HG03280 (cell line): ENCODE measurements around the gene SEMA4D.

Experiments used
- ATAC-seq: cut with Tn5 transposase; IDR thresholded peaks from one replicate; pipeline ENCODE4 v1.9.1; 2021; ENCODE audit warnings: mild to moderate bottlenecking, moderate library complexity; ENCODE audit not compliant: unreplicated experiment

Gene SEMA4D

DNA sequence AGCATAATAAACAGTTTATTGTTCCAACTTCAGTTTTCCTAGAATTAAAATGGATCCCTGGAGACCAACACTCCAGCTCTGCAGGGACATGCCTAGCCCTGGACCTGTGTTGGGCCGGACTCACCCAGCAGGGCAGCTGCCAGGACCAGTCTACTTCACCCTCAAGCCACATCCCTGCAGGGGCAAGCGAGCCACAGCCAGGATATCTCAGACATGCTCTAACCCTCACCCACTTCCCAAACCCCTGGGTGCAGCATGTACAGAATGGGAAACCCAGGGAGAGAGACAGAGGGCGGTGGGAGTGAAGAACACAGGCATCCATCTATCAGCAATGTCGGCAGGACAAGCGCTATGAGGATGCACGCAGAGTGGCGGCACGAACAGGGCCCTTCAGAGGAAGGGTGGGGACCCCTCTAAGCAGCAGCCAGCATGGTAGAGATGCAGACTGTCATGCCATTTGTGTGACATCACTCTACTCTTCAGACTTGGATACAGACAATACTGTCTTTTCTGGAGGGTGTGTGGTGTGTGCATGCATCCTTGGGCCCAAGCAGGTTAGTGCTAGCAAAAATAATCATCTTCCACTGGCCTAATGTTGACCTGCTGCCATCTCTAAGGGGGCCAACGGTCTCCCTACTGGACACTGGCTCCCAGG, 83.1 kb downstream of the SEMA4D start:
- no peak for ATAC-seq

GRCh38 chr9:89413963-89414638, 83.8 kb downstream of the SEMA4D start:
- ATAC-seq, result no peak

DNA sequence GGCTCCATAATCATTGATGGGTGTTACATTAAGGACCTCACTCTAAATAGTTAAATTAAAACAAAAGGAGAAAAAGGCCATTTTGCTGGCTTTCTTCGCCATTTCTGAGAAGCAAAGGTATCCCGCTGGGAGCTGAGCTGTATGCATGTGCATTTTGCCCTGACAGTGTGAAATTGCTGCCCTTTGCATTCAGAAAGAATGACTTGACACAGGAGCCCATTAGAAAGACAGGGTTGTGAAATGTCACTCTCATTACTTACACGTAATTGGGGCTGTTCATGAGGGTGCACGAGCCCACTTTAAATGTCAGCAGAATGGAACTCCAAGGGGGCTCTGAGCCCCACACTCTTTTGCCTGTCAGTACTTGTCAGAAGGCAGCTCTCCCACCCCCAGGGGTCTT, 85.0 kb downstream of the SEMA4D start:
- no peak for ATAC-seq

DNA sequence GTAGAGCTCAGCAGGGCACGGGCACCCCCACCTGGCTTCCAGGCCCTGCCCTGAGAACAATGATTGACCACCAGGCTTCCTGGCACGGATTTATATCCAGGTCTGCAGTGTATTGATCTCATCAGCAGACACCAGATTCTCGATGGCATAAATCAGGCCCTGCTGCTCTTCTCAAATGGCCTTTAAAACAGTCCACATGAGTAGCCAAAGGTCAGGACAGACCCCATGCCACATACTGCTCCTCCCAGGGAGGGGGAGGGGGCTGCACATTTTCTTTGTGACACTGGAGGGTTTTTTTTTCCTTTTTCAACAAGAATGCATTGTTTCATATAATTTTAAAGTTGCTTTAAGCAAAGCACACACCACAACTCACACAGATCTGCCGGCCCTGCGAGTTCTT, 85.4 kb downstream of the SEMA4D start:
- ATAC-seq, result no peak

GRCh38 chr9:89411759-89412158, 86.2 kb downstream of the SEMA4D start:
- no peak for ATAC-seq

- ATAC-seq, result peak; percentile 46
These were observed 87.1 kb downstream of the SEMA4D start for GRCh38 chr9:89410641-89411350.

DNA sequence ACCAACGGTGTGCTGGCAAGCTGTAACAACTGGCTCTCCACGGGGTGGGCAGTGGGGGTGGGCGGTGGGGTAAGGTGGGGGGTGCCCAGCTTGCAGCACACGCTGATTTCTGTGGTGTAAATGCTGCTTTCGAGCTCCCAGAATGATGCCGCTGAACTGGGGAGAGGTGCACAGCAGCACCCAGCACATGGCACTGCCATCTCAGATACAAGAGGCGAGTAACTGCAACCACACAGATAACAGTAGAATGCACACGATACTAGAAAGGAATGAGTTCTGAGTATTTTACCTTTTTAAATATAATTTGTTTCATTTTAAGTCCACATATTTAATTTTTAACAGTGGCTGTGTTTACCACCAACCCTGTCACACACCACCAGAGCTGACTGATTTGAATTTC, 87.9 kb downstream of the SEMA4D start:
- ATAC-seq, result no peak

DNA sequence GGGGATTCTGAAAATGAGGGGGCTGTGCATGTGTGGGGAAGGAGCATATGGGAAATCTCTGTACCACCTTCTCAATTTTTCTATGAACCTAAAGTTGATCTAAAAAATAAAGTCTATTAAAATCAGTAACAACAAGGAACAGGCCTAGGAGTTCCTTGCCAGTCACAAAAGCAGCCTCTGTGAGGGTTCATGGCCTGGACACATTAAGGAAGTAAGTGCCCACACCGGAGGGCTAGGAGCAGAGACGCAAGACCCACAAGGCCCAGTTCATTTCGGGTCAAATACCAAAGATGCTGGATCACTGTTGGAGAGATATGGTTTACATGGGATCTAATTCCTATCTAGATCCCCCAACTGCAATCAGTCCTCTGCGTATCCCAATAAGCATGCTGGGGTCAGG, 88.4 kb downstream of the SEMA4D start:
- ATAC-seq, result no peak

GRCh38 chr9:89408628-89409101, 89.2 kb downstream of the SEMA4D start:
- no peak for ATAC-seq

GRCh38 chr9:89407070-89407469, 90.8 kb downstream of the SEMA4D start:
- no peak for ATAC-seq

GRCh38 chr9:89405826-89406225, 92.1 kb downstream of the SEMA4D start:
- peak; percentile 50 for ATAC-seq

DNA sequence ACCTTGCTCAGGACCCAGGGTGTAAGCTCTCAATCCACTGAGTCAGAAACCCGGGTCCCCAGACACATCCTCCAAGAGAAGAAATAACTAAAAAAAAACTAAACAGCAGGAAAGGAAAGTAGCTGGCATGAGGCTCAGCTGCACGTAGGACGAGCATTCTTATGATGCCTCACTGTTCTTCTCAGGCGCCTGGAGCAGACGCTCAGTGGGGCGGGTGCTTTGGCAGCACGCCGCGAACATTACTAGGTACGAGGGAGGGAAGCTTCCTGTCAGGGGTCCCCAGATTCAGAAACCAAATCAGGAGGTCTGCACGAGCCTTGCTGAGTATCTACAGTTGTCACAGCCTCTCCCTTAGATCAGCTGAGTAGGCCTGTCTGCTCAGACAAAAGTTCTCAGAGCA, 93.8 kb downstream of the SEMA4D start:
- ATAC-seq, result no peak

DNA sequence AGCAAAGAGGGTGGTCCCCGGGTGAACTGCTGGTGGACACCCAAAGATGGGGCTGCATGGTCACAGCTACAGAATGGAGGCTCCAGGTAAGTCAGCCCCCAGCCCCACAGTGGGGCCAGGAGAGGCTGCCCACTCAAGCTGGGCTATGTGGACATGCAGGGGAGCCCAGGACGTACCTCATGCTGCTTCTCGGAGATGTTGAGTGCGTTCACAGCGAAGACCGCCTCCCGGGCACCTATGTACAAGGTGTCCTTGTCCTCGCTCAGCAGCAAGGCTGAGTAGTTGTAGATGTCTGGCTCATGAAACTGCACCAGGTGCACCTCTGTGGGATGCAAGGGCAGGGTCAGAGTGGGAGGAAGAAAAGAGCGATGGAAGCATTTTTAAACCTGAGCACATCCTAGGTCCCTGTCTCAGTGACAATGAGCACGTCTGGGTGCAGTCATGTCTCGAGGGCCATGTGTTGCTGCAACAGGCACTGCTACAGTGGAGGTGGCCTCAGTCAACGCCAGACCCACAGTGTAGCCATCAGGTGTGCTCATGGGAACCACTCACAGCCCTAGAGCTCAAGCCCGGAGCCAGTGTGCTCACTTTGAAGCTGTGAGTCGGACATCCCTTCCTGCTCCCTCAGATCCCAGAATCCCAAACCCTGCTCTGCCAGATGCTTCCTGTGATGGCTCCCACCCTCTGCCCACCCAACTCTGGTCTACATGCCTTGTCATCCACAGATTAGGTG, 95.1 kb downstream of the SEMA4D start:
- ATAC-seq, result no peak

- ATAC-seq, result peak; percentile 66
These were observed 97.4 kb downstream of the SEMA4D start for GRCh38 chr9:89400403-89401116.

DNA sequence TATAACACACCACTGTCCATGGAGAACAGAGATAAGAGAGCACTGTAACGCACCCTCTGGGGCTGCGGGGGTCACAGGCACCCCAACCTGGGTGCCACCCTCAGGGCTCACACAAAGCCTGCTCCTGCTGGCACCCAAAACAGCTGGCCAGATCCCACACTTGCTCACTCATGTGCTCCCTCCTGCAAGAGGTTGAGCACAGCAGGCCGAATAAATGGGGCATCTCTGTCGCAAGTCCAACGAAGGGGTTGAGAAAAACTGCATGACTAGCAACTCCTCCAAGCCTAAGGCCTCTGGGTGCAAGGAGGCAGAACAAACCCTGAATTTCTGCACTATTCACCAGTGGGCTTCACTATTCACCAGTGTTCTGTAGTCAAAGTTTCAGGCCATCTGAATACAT, 99.3 kb downstream of the SEMA4D start:
- no peak for ATAC-seq

DNA sequence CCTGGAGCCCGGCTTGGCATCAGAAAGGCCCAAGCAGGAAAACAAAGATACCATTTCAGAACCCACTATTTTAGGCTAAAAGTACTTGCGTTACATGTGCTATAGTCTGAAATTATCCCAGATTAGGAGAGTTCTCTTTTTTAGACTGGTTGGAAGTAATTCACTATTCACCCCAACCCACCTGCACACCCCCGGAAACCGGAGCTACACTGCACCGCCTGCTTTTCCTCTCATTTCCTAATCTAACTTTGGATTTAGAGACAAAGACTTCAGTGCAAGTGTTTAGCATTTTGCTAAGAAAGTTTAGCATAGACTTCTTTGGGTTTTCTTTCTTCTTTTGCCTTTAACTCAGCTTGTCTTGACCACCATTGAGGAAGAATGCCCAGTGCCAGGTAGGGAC, 100.4 kb downstream of the SEMA4D start:
- no peak for ATAC-seq

DNA sequence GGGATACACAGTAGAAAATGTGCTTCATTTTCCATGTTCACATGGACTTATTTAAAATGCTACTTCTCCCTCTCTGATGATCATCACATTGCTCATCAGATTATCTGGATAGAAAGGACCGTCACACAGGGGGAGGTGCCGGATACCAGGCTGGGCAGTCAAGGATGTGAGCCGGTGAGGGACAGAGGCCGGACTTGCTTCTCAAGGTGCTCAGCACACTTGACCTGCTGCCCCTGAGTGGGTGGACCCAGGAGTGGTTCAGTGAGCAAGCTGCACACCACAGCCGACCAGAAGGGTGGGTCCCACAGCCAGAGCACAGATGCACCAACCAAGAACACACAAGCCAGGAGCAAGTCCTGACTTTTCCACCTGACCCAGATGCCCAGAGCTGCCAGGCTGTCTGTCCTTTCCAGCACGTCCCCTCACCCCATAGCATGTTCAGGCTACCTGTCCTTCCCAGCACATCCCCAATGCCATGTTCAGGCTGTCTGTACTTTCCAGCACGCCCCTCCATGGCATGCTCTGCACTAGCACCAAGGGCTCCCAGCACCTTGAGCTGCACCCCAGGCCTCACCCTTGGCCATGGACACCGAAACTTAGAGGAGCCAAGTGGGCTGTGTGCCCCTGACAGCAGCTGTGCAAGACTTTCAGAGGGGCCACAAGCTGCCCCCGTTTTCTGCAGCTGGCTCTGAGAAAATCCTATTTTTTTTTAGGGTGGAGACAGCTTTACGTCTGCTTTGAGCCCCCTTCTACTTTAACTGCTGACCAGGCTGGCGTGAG, 101.8 kb downstream of the SEMA4D start:
- no peak for ATAC-seq

DNA sequence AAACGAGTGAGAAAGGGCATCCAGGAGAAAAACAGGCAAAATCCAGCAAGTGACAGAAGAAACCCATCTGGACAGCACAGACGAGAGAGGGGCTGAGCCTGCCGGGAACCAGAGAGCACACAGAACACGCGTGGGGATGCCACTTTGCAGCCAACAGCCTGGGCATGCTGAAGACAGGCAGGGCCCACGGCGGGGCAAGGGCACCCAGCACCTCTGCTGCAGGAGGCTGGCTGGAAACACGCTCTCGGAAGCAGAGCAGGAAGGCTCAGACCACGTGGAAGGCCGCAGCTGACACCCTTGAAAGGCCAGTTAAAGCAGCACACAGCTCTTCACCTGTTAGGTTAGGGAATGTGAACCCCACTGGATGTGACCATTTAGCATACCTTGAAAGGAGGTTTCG, 103.5 kb downstream of the SEMA4D start:
- ATAC-seq, result no peak

- no peak for ATAC-seq
These were observed 106.3 kb downstream of the SEMA4D start for GRCh38 chr9:89391585-89391984.

GRCh38 chr9:89390578-89391116, 107.3 kb downstream of the SEMA4D start:
- ATAC-seq, result no peak
